HG02571 (cell line): ENCODE measurements around the gene SLC1A7.

Source experiments
- ATAC-seq: cut with Tn5 transposase; IDR thresholded peaks from one replicate; pipeline ENCODE4 v1.9.1; 2021; ENCODE audit warnings: mild to moderate bottlenecking, moderate library complexity; ENCODE audit not compliant: unreplicated experiment

Gene SLC1A7

DNA sequence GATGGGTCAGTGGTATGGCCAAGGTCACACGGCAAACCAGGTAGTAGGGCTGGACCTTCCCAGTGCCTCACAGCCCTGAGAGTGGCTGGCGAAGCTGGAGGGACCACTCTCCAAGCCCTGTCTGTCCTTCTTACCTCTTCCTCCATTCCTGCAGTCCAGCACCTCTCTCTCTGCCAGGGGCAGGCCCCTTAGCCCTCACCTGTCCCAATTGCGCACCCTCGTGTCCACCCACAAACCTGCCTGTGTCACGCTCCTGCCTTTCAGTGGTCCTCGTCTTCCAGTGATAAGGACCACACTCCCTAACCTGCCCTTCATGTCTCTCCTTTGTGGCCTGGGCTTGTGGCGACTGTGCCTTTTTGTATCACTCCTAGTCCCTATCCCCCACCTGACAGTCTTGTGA lies 77.0 kb downstream of the SLC1A7 start:
- no peak for ATAC-seq

DNA sequence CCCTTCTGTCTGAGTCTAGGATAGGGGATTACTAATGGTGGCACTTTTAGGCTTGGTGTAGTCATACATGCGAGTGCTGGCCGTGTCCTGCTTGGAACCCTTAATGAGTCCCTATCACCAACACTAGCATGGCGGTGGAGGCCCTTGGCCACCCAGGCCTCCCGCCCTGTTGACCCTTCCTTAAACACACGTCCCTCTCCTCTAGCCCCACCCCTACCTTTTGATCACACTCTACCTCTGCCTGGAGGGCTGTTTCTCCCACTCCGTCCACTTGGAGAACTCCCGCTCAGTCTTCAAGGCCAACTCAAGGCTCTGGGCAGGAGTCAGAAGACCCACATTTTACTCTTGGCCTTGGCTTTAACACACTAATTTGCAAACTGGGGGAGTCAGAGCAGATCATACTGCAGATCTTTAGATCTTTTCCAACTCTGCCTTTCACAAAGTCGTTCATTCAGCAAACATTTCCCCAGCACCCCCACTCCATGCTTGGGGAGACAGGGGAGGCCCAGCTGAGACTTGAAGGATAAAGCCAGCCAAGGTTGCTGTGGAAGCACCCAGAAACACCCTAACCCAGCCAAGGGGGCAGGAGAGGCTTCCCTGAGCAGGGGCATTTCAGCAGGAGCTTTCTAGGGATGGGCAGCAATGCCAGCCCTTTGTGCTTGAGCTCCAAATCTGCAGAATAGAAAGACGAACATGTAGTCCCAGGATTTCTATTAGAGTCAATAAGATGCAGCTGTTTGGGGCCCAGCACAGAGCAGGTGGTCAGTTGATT lies 78.5 kb downstream of the SLC1A7 start:
- ATAC-seq: no peak

DNA sequence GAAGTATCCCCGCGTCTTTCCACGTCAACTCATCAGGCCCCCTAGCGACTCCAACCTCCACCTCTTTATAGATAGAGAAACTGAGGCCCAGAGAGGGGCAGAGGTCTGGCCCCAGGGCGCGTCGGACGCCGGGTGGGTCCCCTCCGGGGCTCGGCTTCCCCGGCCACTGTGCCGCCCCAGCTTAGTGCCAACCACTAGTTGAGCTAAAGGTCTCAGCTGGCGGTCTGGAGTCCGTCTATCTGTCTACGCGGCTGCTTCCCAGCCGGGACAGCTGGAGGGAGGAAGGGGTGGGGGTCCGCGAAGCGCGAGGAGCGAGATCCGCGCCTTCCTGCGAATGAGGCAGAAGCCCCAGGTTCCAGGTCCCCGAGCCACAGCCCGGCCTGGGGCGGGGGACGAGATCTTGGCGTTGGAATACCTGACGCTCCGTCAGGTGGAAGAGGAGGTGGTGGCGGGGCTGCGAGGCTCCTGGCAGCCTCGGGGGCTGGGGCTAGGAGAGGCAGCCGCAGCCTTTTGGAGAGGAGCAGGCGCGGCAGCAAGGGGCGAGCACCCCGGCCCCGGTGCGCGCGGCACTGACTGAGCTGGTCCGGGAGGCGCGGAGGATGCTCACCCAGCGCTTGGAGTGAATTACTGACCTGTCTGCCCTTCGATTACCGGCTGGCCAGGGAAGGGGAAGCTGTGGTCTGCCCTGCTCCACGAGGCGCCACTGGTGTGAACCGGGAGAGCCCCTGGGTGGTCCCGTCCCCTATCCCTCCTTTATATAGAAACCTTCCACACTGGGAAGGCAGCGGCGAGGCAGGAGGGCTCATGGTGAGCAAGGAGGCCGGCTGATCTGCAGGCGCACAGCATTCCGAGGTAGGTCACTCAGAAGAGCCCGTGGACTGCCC lies 79.5 kb downstream of the SLC1A7 start:
- no peak for ATAC-seq

DNA sequence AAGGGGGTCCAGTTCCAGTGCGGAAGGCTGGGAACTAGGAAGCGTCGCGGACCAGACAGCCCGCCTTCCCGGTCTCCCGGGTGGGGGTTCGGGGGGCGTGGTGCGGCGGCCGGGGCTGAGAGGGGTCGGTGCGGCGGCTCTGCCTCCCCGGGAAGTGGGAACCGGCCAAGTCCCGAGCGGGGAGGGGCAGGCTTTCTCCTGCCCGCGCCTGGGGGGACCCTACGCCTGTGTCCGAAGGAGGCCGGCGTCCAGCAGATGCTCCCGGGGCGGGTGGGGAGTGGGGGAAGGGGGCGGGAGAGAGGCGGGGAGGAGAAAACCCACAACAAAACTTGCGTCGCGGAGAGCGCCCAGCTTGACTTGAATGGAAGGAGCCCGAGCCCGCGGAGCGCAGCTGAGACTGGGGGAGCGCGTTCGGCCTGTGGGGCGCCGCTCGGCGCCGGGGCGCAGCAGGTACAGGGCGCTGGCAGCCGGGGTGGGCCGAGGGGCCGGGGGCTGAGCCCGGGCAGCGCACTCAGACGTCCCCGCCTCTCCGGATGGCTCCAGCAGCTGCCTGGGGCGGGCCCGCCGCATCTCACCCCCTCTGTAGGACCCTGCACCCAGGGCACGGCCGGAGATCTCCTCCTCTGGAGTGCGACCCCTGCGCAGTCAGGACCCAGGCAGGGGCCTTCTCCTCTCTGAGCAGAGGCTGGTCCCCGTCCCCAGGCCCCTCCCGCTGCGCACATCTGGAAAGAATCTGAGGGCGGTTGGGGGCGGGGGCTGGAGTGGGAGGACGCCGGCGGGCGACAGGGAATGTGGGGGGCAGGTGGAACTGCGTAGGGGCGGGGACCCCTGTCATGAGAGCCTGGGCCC lies 80.4 kb downstream of the SLC1A7 start, which contains the start of gene PODN:
Gene PODN (plus strand): TSS at position 355 of the 849 bp plus-strand sequence. CDS start 7,643 bp downstream, outside the sequence.
- ATAC-seq: no peak

DNA sequence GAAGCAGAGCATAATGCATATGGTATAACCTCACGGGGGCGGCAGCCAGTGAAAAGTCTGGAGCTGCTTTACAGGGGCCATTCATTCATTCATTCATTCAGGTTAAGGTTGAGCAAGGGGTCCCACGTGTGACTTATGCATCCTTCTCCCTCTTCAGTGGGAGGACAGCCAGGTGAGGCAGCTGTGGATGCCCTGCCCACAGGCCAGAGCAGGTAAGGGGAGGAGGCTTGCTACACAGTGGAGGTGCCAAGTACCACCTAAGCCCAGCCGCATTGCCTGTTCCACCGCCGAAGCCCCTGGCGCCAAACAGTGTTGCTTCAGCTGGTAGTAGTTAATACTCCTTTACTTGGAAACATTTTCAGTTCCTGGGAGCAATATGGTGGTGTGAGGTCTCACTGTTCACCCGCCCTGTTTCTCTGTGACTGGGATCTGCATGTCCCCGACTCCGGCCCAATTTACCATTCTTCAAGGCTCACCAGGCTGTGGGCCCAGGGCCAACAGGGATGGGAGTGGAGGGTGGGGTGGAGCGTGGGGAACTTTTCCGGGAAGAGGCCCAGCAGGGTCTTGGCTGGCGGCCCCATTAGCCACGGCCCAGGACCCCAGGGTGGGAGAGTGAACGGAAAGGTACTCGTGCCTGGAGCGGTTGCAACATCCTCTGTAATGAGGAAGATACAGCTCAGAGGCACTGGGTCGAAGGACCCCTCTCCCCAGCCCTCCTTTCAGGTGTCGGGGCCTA lies 81.1 kb downstream of the SLC1A7 start:
- ATAC-seq: no peak

DNA sequence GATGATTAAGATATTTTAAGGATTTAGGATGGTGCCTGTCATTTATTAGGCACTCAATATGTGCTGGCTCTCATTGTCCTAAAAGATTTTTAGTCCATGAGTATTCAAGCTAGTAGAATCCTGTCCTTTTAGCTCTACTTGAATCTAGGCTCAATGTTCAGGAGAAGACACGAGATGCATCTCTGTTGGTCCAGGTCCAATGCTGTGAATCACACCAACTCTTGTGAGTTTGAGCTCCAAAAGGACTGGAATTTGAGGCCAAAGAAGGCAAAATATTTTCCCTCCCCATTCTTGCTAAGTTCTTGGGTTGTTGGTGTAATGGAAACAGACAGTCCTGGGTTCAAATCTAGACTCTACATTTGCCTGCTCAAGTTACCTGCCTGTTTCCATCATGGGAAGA lies 81.9 kb downstream of the SLC1A7 start:
- ATAC-seq: no peak

DNA sequence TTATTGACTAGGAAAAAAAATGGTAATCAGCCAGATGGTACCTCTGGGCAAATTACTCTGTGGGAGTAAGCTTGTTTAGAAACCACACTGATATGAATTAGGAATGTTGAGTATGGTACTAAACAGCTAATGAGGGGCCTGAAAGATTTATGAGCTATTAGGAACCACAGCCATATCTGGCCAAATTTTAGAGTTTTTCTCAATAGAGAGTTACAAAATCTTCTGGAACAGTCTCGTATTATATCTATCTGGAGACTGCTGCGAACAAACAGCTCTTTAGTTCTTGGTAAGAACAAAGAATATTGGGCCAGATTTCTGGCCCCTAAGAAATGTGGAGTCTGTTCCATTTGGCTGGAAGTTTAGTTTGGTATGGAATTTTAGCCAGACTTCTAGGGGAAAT lies 85.3 kb downstream of the SLC1A7 start:
- no peak for ATAC-seq

DNA sequence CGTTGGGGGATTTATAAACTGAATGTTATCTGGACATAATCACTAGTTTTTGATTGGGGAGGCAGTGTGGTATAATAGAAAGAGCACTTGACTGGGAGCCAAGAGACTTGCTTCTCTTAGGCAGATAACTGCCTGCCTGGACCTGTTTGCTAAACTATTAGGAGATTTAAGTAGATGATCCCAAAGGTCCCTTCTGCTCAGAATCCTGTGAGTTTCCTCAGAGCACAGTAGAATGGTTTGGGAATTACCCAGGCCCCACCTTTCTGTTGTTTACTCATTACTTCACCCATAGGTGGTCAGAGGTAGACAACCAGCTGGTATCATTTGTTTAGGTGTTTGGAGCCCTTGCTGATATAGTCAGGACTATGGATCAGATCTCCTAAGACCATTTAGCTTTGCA lies 90.8 kb downstream of the SLC1A7 start:
- no peak for ATAC-seq

DNA sequence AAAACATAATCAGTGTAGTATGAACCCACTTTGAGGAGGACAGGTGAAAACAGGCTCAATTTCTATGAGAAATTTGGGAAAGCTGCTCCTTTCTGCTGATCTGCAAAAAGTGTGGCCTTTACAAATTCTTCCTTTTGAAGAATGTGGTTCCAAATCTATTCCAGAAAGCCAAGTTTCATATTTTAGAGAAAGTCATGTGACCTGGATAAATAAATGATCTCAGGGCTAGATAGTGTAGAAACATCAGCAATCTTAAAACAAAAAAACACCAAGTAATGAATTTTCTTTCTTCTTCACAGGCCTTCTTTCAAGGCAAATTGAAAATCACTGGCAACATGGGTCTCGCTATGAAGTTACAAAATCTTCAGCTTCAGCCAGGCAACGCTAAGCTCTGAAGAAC lies 92.1 kb downstream of the SLC1A7 start:
- ATAC-seq: no peak

DNA sequence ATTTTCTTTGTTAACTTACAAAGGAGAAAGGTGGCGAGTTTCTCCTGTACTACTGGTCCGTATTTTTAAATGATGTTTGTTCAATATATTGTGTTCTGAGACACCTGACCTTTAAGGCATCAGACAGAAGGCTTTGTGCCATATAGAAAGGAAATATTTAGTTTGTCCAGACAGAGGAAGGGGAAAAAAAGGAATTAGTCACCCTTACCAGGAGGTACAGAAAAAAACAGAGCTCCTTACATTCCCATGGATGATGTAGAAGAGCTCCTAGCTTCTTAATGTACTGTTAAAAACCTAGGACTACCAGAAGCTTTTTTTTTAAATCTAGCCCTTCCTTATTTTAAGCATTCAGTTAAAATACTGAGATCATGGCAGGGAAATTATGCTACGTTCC lies 92.9 kb downstream of the SLC1A7 start:
- no peak for ATAC-seq

DNA sequence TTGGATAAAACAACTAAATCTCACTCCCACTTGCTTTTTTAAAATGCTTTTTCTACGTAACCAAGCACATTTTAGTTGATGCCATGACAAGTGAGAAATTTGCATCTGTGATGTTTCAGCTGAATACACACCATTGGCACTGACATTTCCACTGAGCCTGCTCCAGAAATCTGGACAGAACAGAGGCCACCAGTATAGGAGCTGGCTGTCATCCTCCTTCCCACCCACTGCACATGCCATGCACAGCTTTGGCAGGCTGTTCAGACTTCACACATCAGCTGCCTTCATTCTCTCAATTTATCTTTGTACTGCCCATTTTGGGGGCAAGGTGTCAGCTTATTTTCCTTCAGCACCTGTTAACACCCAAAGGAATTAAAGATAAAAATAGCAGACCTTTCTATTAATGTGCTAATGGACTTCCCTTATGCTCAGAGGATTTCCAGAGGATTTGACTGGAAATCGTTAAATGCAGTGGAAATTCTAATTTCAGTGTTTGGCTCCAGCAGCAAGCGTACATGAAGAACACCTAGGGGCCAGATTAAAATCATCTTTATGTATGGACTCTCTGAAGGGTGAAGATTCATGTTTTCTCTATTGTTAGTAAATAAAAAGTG lies 93.4 kb downstream of the SLC1A7 start:
- ATAC-seq: no peak

DNA sequence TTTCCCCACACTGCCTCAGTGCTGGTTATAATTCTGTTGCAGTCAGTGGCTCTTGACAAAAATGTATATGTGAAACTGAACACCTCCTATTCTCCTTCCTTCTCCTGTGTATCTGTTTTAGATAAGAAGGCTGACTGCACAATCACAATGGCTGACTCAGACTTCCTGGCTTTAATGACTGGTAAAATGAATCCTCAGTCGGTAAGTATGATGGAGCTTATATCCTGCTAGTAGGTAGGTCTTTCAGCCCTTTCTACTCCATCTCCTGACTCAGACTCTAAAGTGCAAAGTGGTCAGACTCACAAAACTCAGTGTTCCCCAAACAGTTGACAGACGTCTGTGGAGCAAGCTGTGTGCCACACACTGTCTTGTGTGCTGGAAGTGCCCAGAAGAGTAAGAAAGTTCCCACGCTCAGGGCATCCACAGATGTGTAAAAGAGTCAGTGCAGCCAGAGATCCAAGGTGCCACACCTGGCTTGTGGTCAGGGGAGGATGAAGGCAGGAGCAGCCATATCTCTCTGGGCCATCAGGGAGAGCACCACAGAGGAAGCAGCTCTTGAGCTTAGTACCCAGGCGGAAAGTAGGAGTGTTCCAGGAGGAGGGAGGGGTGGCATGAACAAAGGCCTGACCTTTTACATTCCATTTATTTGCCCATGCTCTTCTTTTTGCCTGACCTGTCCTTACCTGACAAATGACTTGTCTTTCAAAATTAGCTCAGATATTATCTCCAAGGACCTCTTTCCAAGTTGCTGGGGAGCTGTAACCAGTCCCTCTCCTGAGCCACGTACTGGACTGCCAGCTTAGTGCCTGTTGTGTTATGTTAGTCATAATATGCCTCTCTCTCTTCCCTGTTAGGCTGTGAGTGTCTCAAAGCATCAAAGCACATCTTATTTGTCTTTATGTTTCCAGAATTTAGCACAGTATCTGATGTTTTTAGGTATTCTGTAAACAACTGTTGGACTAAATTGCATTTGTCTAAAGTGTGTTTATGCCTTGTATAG lies 94.4 kb downstream of the SLC1A7 start:
- ATAC-seq: no peak

DNA sequence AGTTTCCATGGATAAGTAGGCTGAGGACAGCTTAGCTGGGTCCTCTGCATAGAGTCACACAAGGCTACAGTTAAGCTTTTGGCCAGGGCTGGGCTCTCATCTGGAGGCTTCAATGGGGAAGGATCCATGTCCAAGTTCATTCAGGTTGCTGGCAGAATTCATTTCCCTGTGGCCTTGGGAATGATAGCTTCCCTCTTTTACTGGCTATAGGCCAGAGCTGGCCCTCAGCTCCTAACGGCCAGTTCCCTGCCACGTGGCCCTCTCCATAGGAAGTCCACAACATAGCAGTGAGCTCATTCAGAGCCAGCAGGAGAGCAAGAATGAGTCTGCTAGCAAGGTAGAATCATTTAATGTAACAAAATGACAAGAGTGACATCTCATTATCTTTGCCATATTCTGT lies 95.5 kb downstream of the SLC1A7 start:
- no peak for ATAC-seq

DNA sequence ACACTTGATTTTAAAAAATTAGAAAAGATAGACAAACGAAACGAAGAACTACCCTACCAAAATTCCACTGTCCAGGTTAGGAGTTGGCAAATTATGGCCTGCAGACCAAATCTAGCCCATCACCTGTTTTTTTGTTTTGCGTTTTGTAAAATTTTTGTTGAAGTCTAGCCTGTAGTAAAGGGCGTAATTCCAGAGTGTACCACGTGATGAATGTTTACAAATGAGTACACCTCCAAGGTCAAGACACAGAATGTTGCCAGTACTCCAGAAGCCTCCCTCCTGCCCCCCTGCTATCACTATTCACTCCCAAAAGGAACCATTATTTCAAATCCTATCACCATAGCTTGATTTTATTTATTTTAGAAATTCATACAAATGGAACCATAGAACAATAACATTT lies 97.5 kb downstream of the SLC1A7 start:
- no peak for ATAC-seq

DNA sequence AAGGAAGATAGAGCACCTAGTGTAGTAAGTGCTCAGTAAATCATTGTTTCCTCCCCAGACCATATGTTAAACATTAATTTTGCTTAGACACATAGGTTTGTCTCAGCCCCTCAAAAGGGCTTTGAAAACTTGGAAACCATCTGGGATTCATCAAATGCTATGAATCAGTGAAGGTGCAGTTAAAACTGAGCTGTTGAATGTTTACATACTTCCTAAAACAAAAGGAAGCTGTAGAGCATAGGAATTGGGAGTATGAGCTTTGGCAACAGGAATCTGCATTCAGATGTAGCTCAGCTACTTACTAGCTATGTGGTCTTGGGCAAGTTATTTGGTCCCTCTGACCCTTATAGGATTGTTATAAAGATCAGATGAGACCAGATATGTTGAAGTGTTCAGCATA lies 99.2 kb downstream of the SLC1A7 start:
- no peak for ATAC-seq

DNA sequence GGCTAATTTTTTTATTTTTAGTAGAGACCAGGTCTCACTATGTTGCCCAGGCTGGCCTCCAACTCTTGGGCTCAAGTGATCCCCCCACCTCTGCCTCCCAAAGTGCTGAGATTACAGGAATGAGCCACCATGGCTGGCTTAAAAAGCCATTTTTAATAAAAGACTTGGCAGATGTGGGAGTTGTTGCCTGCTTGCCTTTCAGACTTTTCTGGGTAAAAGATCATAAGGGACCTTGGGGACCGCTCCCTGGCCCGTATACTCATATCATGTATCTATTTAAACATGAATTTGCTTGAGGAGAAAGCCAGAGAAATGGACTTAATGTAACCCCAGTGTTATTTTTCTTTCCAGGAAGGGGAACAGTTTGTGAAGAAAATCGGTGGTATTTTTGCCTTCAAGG lies 103.9 kb downstream of the SLC1A7 start:
- ATAC-seq: no peak
